Measurements from ENCODE around the gene ZMYND15. TPM values are rescaled to one million over a fixed set of nuclear protein-coding genes. Genes with fewer than 3 reads are reported as not detected.

Gene ZMYND15
- total RNA-seq, 4 donors from 2014 or later = 0.29 to 0.44 (median 0.37) TPM

- H3K4me3 ChIP-seq (replicated peaks in 1 of 3) = no peak overlapping the region
- no peaks in the 10 kb centered on the region for H3K9me3 ChIP-seq
- intact Hi-C loops (cut with DNase I) = no loop called here
- no peak overlapping the region for H3K27ac ChIP-seq
- no peaks in the 10 kb centered on the region for H3K4me1 ChIP-seq
- no peaks in the 10 kb centered on the region for H3K36me3 ChIP-seq
- DNase-seq = no peak
- H3K27me3 ChIP-seq = no peaks in the 10 kb centered on the region
- WGBS, 2 donors = 78 to 80% methylated on average over 20 of the region's 20 CpGs
- no peak for TF ChIP-seq CTCF (IDR thresholded peaks at IDR 0.05)
- no peak for TF ChIP-seq POLR2A (IDR thresholded peaks at IDR 0.05)
Measured at GRCh38 chr17:4721203-4722135, 18.2 kb upstream of the ZMYND15 start.

GRCh38 chr17:4722678-4723240 is 16.9 kb upstream of the ZMYND15 start:
- H3K36me3 ChIP-seq = no peaks in the 10 kb centered on the region
- no peak for DNase-seq
- no peak for TF ChIP-seq CTCF (IDR thresholded peaks at IDR 0.05)
- no peak for TF ChIP-seq POLR2A (IDR thresholded peaks at IDR 0.05)
- H3K27ac ChIP-seq = no peak overlapping the region
- intact Hi-C loops (cut with DNase I) = no loop called here
- no peaks in the 10 kb centered on the region for H3K4me1 ChIP-seq
- H3K9me3 ChIP-seq = no peaks in the 10 kb centered on the region
- H3K27me3 ChIP-seq = no peaks in the 10 kb centered on the region
- H3K4me3 ChIP-seq (replicated peaks in 1 of 3) = no peak overlapping the region
- WGBS, 2 donors = 91 to 93% methylated on average over 16 of the region's 16 CpGs

- Histone ChIP-seq H3K27ac (no peak overlapping the region), H3K27me3 (no peaks in the 10 kb centered on the region), H3K36me3 (no peaks in the 10 kb centered on the region), H3K4me1 (no peaks in the 10 kb centered on the region), H3K9me3 (no peaks in the 10 kb centered on the region), H3K4me3 (replicated peaks in 1 of 3) (no peak overlapping the region)
- TF ChIP-seq CTCF (IDR thresholded peaks at IDR 0.05) (no peak), POLR2A (IDR thresholded peaks at IDR 0.05) (no peak)
- no peak for DNase-seq
- WGBS, 2 donors = 81 to 85% methylated on average over 5 of the region's 5 CpGs
- intact Hi-C loops (cut with DNase I) = no loop called here
Measured at GRCh38 chr17:4724650-4725049, 15.0 kb upstream of the ZMYND15 start.

GRCh38 chr17:4725646-4726310 is 13.9 kb upstream of the ZMYND15 start:
- no peak for TF ChIP-seq POLR2A (IDR thresholded peaks at IDR 0.05)
- Histone ChIP-seq H3K9me3 (no peaks in the 10 kb centered on the region), H3K36me3 (no peaks in the 10 kb centered on the region), H3K4me3 (replicated peaks in 1 of 3) (no peak overlapping the region), H3K27ac (no peak overlapping the region), H3K4me1 (peaks cover 0 to 3% of the 10 kb centered on the region in 2 donors), H3K27me3 (no peaks in the 10 kb centered on the region)
- 76 to 80% methylated on average over 9 of the region's 9 CpGs for WGBS, 2 donors
- intact Hi-C loops (cut with DNase I) = no loop called here
- no peak for DNase-seq

- no peak for DNase-seq
- Histone ChIP-seq H3K4me3 (replicated peaks in 1 of 3) (no peak overlapping the region), H3K27ac (no peak overlapping the region), H3K36me3 (no peaks in the 10 kb centered on the region), H3K9me3 (no peaks in the 10 kb centered on the region), H3K27me3 (no peaks in the 10 kb centered on the region), H3K4me1 (peaks cover 8 to 11% of the 10 kb centered on the region in 2 donors)
- intact Hi-C loops (cut with DNase I) = no loop called here
- TF ChIP-seq CTCF (IDR thresholded peaks at IDR 0.05) (no peak), POLR2A (IDR thresholded peaks at IDR 0.05) (no peak)
- WGBS, 2 donors = 43 to 58% methylated on average over 3 of the region's 3 CpGs
Measured at GRCh38 chr17:4728124-4728523, 11.5 kb upstream of the ZMYND15 start.

Data from thyroid gland (tissue), 4 donors.